ENCODE data around the gene KIRREL3. TPM values are rescaled to one million over a fixed set of nuclear protein-coding genes. Genes with fewer than 3 reads are reported as not detected.

KIRREL3 gene
- total and polyA plus RNA-seq, 2 donors (not counting 3 experiments of a cell fraction or from before 2014, with no cell fraction given), result not detected

- H3K9ac ChIP-seq (replicated peaks; ENCODE audit: extremely low read depth, insufficient read depth, low read length), result no peak overlapping the region
- H3K27ac ChIP-seq (ENCODE audit: insufficient read depth, low read depth, low read length), result no peak overlapping the region
- H3K36me3 ChIP-seq (ENCODE audit: control insufficient read depth in 2 of 2, extremely low read depth in 1 of 2, insufficient read depth in 2 of 2, low read length in 2 of 2), result no peaks in the 10 kb centered on the region
- H3K4me1 ChIP-seq (ENCODE audit: control insufficient read depth, extremely low read depth, insufficient read depth, low read length), result no peaks in the 10 kb centered on the region
- H3K4me2 ChIP-seq (ENCODE audit: insufficient read depth, low read length), result no peak overlapping the region
- ChIA-PET CTCF (no interaction called here), POLR2A (no interaction called here)
- H3K4me3 ChIP-seq (replicated peaks in 1 of 3; ENCODE audit: insufficient read depth in 1 of 3, low read depth in 1 of 3, low read length in 3 of 3), result no peak overlapping the region
- dilution Hi-C loops (cut with MboI; ENCODE audit: extremely low pct_ligation_motif_present, low sequenced_read_pairs) (no loop called here), intact Hi-C loops (cut with micrococcal nuclease) (no loop called here)
- FAIRE-seq, result no peak
- DNase-seq (ENCODE audit: low read depth, low spot score), result no peak
- no peaks in the 10 kb centered on the region for H3K9me3 ChIP-seq (replicated peaks; ENCODE audit: control insufficient read depth, insufficient read depth, low read length)
- no TSS peak for BruUV-seq (replicated peaks)
- H4K20me1 ChIP-seq (replicated peaks; ENCODE audit: control insufficient read depth, extremely low read depth, insufficient read depth, low read length), result no peaks in the 10 kb centered on the region
- no peaks in the 10 kb centered on the region for H3K27me3 ChIP-seq (ENCODE audit: control insufficient read depth in 2 of 2, insufficient read depth in 2 of 2, low read length in 2 of 2)
- no peak overlapping the region for H2AFZ ChIP-seq (ENCODE audit: low read depth, low read length)
- no peaks in the 10 kb centered on the region for H3K9me1 ChIP-seq (replicated peaks; ENCODE audit: control insufficient read depth, extremely low read depth, insufficient read depth, low read length)
- TF ChIP-seq POLR2A (IDR thresholded peaks at IDR 0.05; ENCODE audit: low read depth, low read length) (no peak), JUN (IDR thresholded peaks at IDR 0.05; ENCODE audit: borderline replicate concordance, insufficient read depth, insufficient read length, low read depth) (no peak), EZH2 (IDR thresholded peaks at IDR 0.05; ENCODE audit: borderline replicate concordance, low read depth, low read length, severe bottlenecking) (no peak), POLR2AphosphoS5 (IDR thresholded peaks at IDR 0.05; ENCODE audit: insufficient read depth, low read depth, low read length) (no peak)
- H3K79me2 ChIP-seq (ENCODE audit: control insufficient read depth, insufficient read depth, low read length), result no peaks in the 10 kb centered on the region
Measured at GRCh38 chr11:127044535-127044934, 44.0 kb upstream of the KIRREL3 start.

DNA sequence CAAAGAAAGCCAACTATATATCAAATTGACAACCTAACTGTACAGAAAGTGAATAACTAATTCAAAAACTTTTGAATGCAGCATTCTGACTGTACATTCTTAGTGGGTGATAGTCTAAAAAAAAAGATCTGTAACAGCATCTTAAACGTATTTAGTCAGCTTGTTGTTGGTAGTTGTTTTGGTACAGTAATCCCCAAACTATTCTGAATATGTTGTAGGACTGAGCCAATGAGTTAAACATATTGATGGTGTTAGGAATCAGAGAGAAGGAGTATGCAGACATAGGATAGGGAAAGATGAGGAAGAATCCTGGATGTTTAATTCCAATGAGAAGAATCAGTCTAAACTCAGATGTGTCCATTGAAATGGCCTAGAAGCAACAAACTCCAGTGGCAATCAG is 41.9 kb upstream of the KIRREL3 start:
- dilution Hi-C loops (cut with MboI; ENCODE audit: extremely low pct_ligation_motif_present, low sequenced_read_pairs), result no loop called here

More for the DNA sequence above, 41.9 kb upstream of the KIRREL3 start:
- no peak overlapping the region for H3K4me3 ChIP-seq (replicated peaks in 1 of 3; ENCODE audit: insufficient read depth in 1 of 3, low read depth in 1 of 3, low read length in 3 of 3)
- H3K79me2 ChIP-seq (ENCODE audit: control insufficient read depth, insufficient read depth, low read length), result no peaks in the 10 kb centered on the region
- no peaks in the 10 kb centered on the region for H3K36me3 ChIP-seq (ENCODE audit: control insufficient read depth in 2 of 2, extremely low read depth in 1 of 2, insufficient read depth in 2 of 2, low read length in 2 of 2)
- no peak for DNase-seq (ENCODE audit: low read depth, low spot score)
- no peak for FAIRE-seq
- H3K9ac ChIP-seq (replicated peaks; ENCODE audit: extremely low read depth, insufficient read depth, low read length), result no peak overlapping the region
- ChIA-PET POLR2A (no interaction called here), CTCF (no interaction called here)
- no TSS peak for BruUV-seq (replicated peaks)
- H3K27me3 ChIP-seq (ENCODE audit: control insufficient read depth in 2 of 2, insufficient read depth in 2 of 2, low read length in 2 of 2), result no peaks in the 10 kb centered on the region
- H3K4me1 ChIP-seq (ENCODE audit: control insufficient read depth, extremely low read depth, insufficient read depth, low read length), result no peaks in the 10 kb centered on the region
- no peaks in the 10 kb centered on the region for H4K20me1 ChIP-seq (replicated peaks; ENCODE audit: control insufficient read depth, extremely low read depth, insufficient read depth, low read length)
- no peak overlapping the region for H2AFZ ChIP-seq (ENCODE audit: low read depth, low read length)
- no peaks in the 10 kb centered on the region for H3K9me1 ChIP-seq (replicated peaks; ENCODE audit: control insufficient read depth, extremely low read depth, insufficient read depth, low read length)
- no peak overlapping the region for H3K27ac ChIP-seq (ENCODE audit: insufficient read depth, low read depth, low read length)
- H3K4me2 ChIP-seq (ENCODE audit: insufficient read depth, low read length), result no peak overlapping the region
- TF ChIP-seq FOS (IDR thresholded peaks at IDR 0.05; ENCODE audit: borderline replicate concordance, insufficient read depth, low read length) (no peak), EZH2 (IDR thresholded peaks at IDR 0.05; ENCODE audit: borderline replicate concordance, low read depth, low read length, severe bottlenecking) (no peak), POLR2AphosphoS5 (IDR thresholded peaks at IDR 0.05; ENCODE audit: insufficient read depth, low read depth, low read length) (no peak), JUN (IDR thresholded peaks at IDR 0.05; ENCODE audit: borderline replicate concordance, insufficient read depth, insufficient read length, low read depth) (no peak), POLR2A (IDR thresholded peaks at IDR 0.05; ENCODE audit: low read depth, low read length) (no peak), CTCF (IDR thresholded peaks at IDR 0.05; ENCODE audit: extremely low read depth in 1 of 2, insufficient read depth in 1 of 2, low read depth in 1 of 2, low read length in 2 of 2) (no peak), MYC (IDR thresholded peaks at IDR 0.05; ENCODE audit: low read depth, low read length) (no peak), GATA2 (IDR thresholded peaks at IDR 0.05; ENCODE audit: insufficient read depth, insufficient read length, low read depth, low read length) (no peak)
- TF ChIP-seq, protein P1, sequence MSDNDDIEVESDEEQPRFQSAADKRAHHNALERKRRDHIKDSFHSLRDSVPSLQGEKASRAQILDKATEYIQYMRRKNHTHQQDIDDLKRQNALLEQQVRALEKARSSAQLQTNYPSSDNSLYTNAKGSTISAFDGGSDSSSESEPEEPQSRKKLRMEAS (IDR thresholded peaks at IDR 0.05; ENCODE audit: insufficient read depth, insufficient read length), result no peak
- intact Hi-C loops (cut with micrococcal nuclease), result no loop called here
- H3K9me3 ChIP-seq (replicated peaks; ENCODE audit: control insufficient read depth, insufficient read depth, low read length), result no peaks in the 10 kb centered on the region

Data from endothelial cell of umbilical vein (primary cell).